Tibial nerve (tissue), 4 donors: Measurements from ENCODE around the gene P2RY4. TPM values are rescaled to one million over a fixed set of nuclear protein-coding genes. Genes with fewer than 3 reads are reported as not detected.
"Not testable (repeated sequence)": the region's sequence is repeated elsewhere in the genome, so short reads cannot be mapped to it uniquely, and the experiment has no call there.

ENCODE experiments used
- DNase-seq, 2 donors: peaks; one replicate each; pipeline ENCODE4 v3.0.0-alpha.2; 2019; ENCODE audit warnings: low spot score in 2 of 2
- H3K27ac ChIP-seq, 4 donors: fragments of 200-600 bp; sonication (generic) in 3 of 4; one replicate each; pipeline ENCODE4 v1.5.1; 2017 to 2019; ENCODE audit warnings: mild to moderate bottlenecking in 1 of 4
- H3K27me3 ChIP-seq, 2 donors: fragments of 200-600 bp; sonication (generic) in 1 of 2; one replicate each; pipeline versions ENCODE4 v1.5.1 to v1.6.0; 2017 to 2019
- H3K36me3 ChIP-seq, 3 donors: fragments of 200-600 bp; sonication (generic); one replicate each; pipeline ENCODE4 v1.5.1; 2018 to 2019
- H3K4me1 ChIP-seq, 4 donors: fragments of 200-600 bp; sonication (generic) in 3 of 4; one replicate each; pipeline ENCODE4 v1.5.1; 2017 to 2019
- H3K4me3 ChIP-seq, 4 donors: fragments of 200-600 bp; sonication (generic) in 3 of 4; one replicate each; pipeline ENCODE4 v1.5.1; 2017 to 2019; ENCODE audit warnings: mild to moderate bottlenecking in 1 of 4, moderate library complexity in 1 of 4
- H3K9me3 ChIP-seq, 4 donors: fragments of 200-600 bp; sonication (generic) in 3 of 4; one replicate each; pipeline ENCODE4 v1.5.1; 2017 to 2019
- EP300 ChIP-seq, 2 donors: sonication (generic); formaldehyde crosslinking; IDR thresholded peaks; one replicate each; pipeline ENCODE4 v1.6.1; 2017; ENCODE audit warnings: antibody characterized with exemption in 2 of 2, mild to moderate bottlenecking in 1 of 2
- POLR2A ChIP-seq, 2 donors: fragments of 450-650 bp; IDR thresholded peaks; one replicate each; pipeline ENCODE4 v1.6.1; 2017; ENCODE audit warnings: antibody characterized with exemption in 2 of 2, mild to moderate bottlenecking in 2 of 2, moderate library complexity in 2 of 2
- WGBS, 2 donors: methylation state at CpG; one replicate each; pipeline ENCODE4 v1.1.5; 2018; 5-methylcytosine and 5-hydroxymethylcytosine counted together
- total RNA-seq, 4 donors: library from RNA; depleted of rRNA; stranded (reverse); fragments of >200 nt; gene quantifications; one replicate each; pipeline ENCODE4 v1.1.0, GENCODE V29; 2016
- TF ChIP-seq, protein P1 (sequence below), 5 experiments: fragments of 200-600 bp in 3 of 5; fragments of 450-650 bp in 2 of 5; sonication (generic) in 3 of 5; IDR thresholded peaks; one replicate each; pipeline ENCODE4 v1.5.1; 2016 to 2019; ENCODE audit warnings: antibody characterized with exemption in 5 of 5, mild to moderate bottlenecking in 3 of 5, moderate library complexity in 2 of 5

Gene P2RY4
- total RNA-seq, 4 donors from 2014 or later, result 0.60 to 3.9 (median 1.3) TPM

DNA sequence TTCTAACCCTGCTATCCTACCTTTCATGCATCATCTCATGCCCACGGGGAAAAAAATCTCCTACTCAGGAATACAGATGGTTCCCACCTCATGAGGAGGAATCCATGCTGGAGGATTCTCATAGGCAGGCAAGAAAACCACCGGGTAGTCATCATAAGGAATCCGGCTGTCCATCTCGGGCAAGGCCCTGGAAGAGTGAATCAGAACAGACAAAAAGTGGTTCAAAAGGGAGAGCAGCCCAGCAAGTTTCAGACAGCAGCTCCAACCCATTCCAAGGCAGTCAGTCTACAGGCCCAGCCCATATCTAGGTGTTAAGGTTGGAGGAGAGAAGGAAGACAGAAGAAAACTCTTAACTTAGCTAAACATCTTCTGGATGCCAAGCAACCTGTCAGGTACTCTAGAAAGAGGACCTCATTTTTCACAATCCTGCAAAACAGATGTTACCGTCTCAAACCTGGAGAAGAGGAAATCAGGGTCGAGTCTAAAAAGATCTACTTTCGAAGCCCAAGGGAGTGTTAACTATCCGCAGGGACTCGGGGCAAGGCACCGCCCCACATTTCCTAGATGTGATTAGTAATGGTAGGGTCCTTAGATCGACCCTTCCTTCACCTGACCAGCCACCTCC, 29.3 kb upstream of the P2RY4 start:
- TF ChIP-seq, protein P1, sequence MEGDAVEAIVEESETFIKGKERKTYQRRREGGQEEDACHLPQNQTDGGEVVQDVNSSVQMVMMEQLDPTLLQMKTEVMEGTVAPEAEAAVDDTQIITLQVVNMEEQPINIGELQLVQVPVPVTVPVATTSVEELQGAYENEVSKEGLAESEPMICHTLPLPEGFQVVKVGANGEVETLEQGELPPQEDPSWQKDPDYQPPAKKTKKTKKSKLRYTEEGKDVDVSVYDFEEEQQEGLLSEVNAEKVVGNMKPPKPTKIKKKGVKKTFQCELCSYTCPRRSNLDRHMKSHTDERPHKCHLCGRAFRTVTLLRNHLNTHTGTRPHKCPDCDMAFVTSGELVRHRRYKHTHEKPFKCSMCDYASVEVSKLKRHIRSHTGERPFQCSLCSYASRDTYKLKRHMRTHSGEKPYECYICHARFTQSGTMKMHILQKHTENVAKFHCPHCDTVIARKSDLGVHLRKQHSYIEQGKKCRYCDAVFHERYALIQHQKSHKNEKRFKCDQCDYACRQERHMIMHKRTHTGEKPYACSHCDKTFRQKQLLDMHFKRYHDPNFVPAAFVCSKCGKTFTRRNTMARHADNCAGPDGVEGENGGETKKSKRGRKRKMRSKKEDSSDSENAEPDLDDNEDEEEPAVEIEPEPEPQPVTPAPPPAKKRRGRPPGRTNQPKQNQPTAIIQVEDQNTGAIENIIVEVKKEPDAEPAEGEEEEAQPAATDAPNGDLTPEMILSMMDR (IDR thresholded peaks at IDR 0.05), result no peak
- no peak for TF ChIP-seq EP300 (IDR thresholded peaks at IDR 0.05)
- no peak for TF ChIP-seq POLR2A (IDR thresholded peaks at IDR 0.05)
- DNase-seq, result no peak
- Histone ChIP-seq H3K27me3 (no peaks in the 10 kb centered on the region), H3K9me3 (no peaks in the 10 kb centered on the region), H3K4me1 (peaks cover 0 to 11% (median 5%) of the 10 kb centered on the region in 4 donors), H3K27ac (peak overlapping the region in 3 of 4 donors; percentile 67 to 85 (median 78)), H3K4me3 (peak overlapping the region; percentile 24 to 60 (median 45)), H3K36me3 (peaks cover 0 to 38% (median 0%) of the 10 kb centered on the region in 3 donors)
- WGBS, 2 donors, result 22 to 62% methylated on average over 11 of the region's 11 CpGs

DNA sequence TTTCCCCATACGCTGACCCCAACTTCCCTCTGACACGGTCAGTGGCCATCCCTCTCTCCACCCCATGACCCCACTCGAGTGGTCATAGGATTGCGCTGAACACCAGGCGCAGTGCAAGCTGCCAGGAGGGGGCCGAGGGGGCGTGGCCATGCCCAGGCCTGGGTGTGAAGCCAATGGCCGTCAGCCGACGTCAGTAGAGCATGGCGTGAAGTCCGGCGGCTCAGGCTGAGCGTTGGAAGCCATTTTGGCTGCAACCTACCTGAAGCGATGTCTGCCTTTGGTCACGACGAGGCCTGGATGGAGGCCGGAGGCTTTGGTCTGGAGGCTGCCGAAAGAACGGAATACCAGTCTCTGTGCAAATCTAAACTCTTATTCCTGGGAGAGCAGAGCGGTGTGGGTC, 21.9 kb upstream of the P2RY4 start, which contains the start of gene RAB41:
RAB41 (plus strand) TSS at position 222 of the 400 bp plus-strand sequence; CDS start at position 268, 46 bp downstream.
- Histone ChIP-seq H3K36me3 (peaks cover 0 to 37% (median 0%) of the 10 kb centered on the region in 3 donors), H3K9me3 (no peaks in the 10 kb centered on the region), H3K27me3 (no peaks in the 10 kb centered on the region), H3K27ac (no peak within 1 kb of the TSS), H3K4me1 (no peaks in the 10 kb centered on the region), H3K4me3 (no peak within 1 kb of the TSS)
- DNase-seq, result no peak
- TF ChIP-seq POLR2A (IDR thresholded peaks at IDR 0.05), result no peak
- TF ChIP-seq, protein P1 (IDR thresholded peaks at IDR 0.05), result no peak
- no peak for TF ChIP-seq EP300 (IDR thresholded peaks at IDR 0.05)
- WGBS, 2 donors, result 91 to 94% methylated on average over 18 to 21 of the region's 21 CpGs

DNA sequence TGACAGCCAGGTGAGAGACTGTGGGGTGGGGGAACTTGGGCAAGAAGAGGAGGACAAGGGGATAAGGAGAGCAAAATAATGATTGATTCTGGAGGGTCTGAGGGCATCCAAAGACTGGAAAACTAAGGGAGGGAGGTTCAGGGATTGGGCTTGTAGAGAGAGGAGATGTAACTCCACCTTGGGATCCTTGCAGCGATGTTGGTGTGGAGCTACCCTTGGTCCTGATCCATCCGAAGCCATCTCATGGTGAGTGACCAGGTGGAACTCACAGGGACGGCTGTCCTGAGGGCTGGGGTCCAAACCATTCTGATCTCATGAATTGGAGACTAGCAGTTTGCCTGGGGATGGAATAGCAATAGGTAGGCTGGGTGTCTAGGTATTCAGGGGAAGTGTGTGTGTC, 20.6 kb upstream of the P2RY4 start:
- no peaks in the 10 kb centered on the region for H3K27me3 ChIP-seq
- H3K9me3 ChIP-seq, result no peaks in the 10 kb centered on the region
- DNase-seq, result no peak
- peaks cover 0 to 23% (median 0%) of the 10 kb centered on the region in 3 donors for H3K36me3 ChIP-seq
- WGBS, 2 donors, result 72 to 84% methylated on average over 3 of the region's 3 CpGs
- TF ChIP-seq, protein P1 (IDR thresholded peaks at IDR 0.05), result no peak
- TF ChIP-seq POLR2A (IDR thresholded peaks at IDR 0.05), result no peak
- TF ChIP-seq EP300 (IDR thresholded peaks at IDR 0.05), result no peak
- H3K4me3 ChIP-seq, result no peak overlapping the region
- no peaks in the 10 kb centered on the region for H3K4me1 ChIP-seq
- no peak overlapping the region for H3K27ac ChIP-seq

DNA sequence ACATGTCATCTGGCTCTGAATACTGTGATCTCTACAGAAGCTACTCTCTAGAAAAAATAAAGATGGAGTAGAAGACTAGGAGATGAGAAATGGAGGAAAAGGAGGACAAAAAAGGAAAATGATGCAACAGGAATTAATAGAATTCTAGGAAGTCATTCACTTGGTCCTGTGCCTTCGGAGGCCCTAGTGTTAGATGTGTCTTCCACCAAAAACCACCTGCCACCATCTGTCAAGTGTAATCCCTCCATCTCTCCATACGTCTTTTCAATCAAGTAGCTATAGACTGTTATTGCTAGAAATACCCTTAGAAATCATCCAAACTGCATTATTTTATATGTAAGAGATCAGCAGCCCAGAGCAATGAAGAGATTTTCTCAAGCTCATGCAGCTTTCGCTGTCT, 19.1 kb upstream of the P2RY4 start:
- no peak overlapping the region for H3K27ac ChIP-seq

DNA sequence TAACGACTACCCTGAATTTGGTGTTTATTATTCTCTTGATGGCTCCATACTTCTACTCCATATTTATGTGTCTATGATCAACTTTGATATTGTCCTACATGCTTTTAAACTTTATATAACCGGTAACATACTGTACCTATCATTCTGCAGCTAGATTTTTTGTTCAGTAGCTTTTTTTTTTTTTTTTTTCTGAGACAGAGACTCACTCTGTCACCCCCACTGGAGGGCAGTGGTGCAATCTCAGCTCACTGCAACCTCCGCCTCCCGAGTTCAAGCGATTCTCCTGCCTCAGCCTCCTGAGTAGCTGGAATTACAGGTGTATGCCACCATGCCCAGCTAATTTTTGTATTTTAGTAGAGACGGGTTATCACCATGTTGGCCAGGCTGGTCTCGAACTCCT, 14.0 kb upstream of the P2RY4 start:
- not testable (repeated sequence) for H3K4me3 ChIP-seq, H3K27me3 ChIP-seq, H3K27ac ChIP-seq, H3K9me3 ChIP-seq, DNase-seq, H3K4me1 ChIP-seq, H3K36me3 ChIP-seq
- WGBS, 2 donors, result 78 to 82% methylated on average over 6 to 7 of the region's 7 CpGs

More for the DNA sequence above, 19.1 kb upstream of the P2RY4 start:
- no peak for DNase-seq
- H3K4me3 ChIP-seq, result no peak overlapping the region
- H3K9me3 ChIP-seq, result no peaks in the 10 kb centered on the region
- H3K36me3 ChIP-seq, result peaks cover 0 to 8% (median 0%) of the 10 kb centered on the region in 3 donors
- no peak for TF ChIP-seq POLR2A (IDR thresholded peaks at IDR 0.05)
- H3K4me1 ChIP-seq, result no peaks in the 10 kb centered on the region
- WGBS, 2 donors, result 82 to 96% methylated on average over 3 of the region's 3 CpGs
- H3K27me3 ChIP-seq, result no peaks in the 10 kb centered on the region

DNA sequence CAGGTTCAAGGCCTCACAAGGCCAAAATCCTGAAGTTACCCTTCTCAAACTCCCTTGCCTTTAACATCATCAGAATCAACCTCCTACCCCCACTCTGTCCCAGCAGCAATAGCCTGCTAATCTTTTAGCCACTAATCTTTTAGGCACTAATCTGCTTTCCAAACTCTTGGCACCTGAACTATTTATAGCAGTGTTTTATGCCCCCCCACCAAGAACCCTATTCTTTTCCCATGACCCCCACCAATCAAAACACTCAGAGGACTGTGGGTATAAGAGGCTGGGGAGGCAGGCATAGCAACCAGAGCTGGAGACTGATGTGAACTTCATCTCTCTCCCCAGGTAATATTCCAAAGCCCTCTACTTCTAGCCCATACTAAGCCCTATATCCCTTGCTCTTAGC, 8.0 kb upstream of the P2RY4 start, which contains the start of gene ARR3:
ARR3 (plus strand) TSS at position 301 of the 400 bp plus-strand sequence. CDS start 1,052 bp downstream, outside the sequence.
- H3K27me3 ChIP-seq, result no peaks in the 10 kb centered on the region
- H3K4me3 ChIP-seq, result no peak within 1 kb of the TSS
- H3K9me3 ChIP-seq, result no peaks in the 10 kb centered on the region

More for the DNA sequence above, 8.0 kb upstream of the P2RY4 start, which contains the start of gene ARR3:
- DNase-seq, result no peak
- Histone ChIP-seq H3K4me1 (no peaks in the 10 kb centered on the region), H3K36me3 (no peaks in the 10 kb centered on the region), H3K27ac (no peak within 1 kb of the TSS)
- no peak for TF ChIP-seq EP300 (IDR thresholded peaks at IDR 0.05)
- TF ChIP-seq POLR2A (IDR thresholded peaks at IDR 0.05), result no peak
- TF ChIP-seq, protein P1 (IDR thresholded peaks at IDR 0.05), result no peak
